HG03460 (cell line): Measurements from ENCODE around the gene MNAT1.
"Not testable (repeated sequence)": the region's sequence is repeated elsewhere in the genome, so short reads cannot be mapped to it uniquely, and the experiment has no call there.

Experiments used
- ATAC-seq: cut with Tn5 transposase; IDR thresholded peaks from one replicate; pipeline ENCODE4 v1.9.1; 2021; ENCODE audit not compliant: unreplicated experiment

The MNAT1 gene

GRCh38 chr14:60734465-60735242, at the start of gene MNAT1:
Gene MNAT1, plus strand, starts transcription at chr14:60734761. Its CDS starts 102 bp downstream, at chr14:60734863.
- peak; percentile 93 for ATAC-seq

- no peak for ATAC-seq
Observed at GRCh38 chr14:60686865-60687264, 47.7 kb upstream of the MNAT1 start.

DNA sequence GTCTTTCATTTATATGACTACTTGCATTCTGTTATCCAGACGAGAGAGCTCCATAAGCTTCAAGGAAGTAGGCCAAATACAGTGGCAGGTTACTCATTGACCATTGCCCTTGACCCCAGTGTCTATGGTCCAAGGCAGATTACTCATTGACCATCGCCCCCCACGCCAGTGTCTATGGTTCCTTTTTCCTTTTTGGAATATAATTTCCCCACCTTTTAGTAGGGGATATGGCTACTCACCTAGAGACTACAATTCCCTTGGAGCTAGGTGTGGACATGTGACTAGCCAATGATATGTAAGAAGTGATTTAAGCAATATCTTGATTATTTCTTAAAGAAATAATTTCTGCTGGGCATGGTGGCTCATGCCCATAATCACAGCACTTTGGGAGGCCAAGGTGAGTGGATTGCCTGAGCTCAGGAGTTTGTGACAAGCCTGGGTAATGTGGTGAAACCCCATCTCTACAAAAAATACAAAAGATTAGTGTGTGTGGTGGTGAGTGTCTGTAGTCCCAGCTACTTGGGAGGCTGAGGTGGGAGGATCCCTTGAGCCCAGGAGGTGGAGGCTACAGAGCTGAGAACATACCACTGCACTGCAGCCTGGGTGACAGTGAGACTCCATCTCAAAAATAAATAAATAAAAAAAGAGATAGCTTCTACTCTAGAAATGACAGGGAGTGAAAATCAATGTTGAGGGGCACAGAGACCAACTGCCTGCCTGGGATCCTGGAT, 43.0 kb upstream of the MNAT1 start:
- ATAC-seq = no peak

DNA sequence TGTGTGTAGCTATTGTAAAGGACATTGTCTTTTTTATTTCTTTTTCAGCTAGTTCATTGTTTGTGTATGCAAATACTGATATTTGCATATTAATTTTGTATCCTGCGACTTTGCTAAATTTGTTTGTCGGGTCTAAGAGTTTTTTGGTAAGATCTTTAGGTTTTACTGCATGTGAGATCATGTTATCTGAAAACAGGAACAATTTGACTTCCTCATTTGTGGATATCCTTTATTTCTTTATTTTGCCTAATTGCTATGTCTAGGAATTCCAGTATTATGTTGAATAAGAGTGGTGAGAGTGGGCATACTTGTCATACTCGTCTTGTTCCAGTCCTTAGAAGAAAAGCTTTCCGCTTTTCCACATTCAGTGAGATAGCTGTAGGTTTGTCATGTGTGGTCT, 39.2 kb upstream of the MNAT1 start:
- no peak for ATAC-seq

GRCh38 chr14:60700598-60700997, 34.0 kb upstream of the MNAT1 start:
- no peak for ATAC-seq

DNA sequence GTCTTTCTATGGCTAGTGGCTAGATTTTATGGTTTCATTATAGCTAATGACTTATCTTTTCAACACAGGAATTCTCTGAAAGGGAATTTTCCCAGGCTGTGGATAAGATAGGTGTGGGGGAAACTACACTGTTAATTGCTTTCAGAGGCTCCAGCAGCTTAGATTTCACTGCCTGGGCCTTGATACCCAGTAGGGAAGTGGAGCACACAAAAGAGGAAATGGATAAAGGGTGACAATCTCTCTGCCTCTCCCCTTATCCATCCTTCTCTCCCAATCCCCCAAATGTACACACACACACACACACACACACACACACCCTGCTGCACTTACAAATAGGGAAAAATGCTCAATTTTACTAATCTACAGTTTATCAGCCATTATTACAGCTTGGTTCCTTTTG, 29.5 kb upstream of the MNAT1 start:
- ATAC-seq = no peak

GRCh38 chr14:60707858-60708257, 26.7 kb upstream of the MNAT1 start:
- ATAC-seq = no peak

GRCh38 chr14:60710494-60710893, 24.1 kb upstream of the MNAT1 start:
- no peak for ATAC-seq

DNA sequence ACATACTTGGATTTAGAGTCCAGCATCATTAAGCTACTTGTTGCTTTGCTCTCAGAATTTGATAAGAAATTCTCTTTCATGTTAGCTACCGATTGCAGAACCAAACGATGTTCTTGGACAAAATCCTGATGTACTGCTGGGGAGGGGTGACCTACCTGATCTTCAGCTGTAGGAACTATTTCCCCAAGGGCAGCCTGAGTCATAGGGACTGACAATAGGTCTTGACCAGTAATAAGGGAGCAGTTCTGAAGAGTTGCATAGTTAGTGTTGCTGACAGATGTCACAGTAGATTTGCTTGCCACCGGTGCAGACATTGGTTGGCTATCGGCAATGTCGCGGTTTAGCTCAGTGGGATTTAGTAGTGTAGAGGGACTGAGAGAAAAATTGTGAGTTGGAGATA, 21.0 kb upstream of the MNAT1 start:
- ATAC-seq = no peak

DNA sequence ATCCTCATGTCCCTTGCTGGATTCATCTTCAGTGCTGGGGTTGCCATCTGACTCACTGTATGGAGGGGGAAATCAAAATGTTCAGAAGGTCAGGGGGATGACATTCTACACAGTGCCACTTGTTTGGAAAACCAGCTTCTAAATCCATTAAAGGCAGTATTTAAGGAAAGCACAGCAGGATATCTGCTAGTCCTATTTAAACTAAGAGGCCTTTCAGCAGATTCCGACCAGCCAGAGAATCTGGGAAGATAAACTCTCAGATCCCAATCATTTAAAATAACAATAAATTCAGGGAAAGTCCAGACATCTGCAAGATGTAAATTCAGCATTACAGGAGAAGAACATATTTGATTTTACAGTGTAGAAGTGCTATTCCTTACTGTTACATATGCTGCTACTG, 14.2 kb upstream of the MNAT1 start:
- ATAC-seq = no peak

- ATAC-seq = no peak
Observed at GRCh38 chr14:60720962-60721325, 13.6 kb upstream of the MNAT1 start.

DNA sequence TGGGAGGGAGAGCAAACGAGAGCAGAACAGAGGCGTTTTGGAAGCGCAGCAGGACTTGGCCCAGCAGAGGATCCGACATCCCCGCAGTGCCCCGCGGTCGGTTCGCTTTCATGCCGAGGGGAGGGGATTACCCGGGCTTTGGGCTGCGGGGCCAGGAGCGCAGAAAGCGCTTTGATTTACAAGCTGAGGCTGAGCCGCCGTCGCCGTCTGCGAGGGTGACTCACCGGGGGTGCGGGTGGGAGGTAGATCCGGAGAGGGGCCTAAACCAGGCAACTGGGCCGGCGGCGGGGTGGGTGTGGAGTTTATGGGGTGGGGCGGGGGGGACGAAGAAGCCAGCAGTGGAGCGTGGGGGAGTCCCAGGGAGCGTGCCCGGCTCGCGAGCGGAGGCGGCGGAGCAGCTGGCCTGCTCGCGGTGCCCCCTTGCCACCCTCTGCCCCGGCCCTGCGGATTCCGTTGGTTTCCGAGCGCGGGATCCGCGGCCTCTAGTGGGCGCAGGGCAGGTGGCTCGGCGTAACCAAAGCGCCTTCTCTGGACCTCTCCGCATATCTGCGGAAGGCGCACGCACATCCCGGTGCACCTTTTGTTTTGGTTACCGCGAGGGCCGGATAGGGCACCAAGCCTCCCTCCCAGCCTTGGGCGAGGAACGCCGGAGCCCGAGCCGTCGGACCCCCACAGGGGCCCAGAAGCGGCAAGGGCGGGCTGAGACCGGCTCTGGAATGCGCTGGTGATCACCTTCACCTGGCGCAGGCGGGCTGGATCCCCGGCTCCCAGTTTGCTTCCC, 13.0 kb upstream of the MNAT1 start:
- no peak for ATAC-seq

DNA sequence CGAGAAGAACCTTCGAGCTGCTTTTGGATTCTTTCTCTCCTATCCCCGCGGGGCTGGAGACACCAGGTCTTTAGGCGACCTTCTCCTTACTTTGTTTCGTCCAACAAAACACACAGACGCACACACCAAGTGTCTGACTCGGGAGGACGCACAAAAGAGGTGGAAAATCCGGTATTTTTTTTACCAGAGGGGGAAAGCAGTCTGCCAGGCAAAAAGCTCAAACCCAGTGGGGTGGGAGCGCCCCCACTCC, 12.5 kb upstream of the MNAT1 start:
- no peak for ATAC-seq

DNA sequence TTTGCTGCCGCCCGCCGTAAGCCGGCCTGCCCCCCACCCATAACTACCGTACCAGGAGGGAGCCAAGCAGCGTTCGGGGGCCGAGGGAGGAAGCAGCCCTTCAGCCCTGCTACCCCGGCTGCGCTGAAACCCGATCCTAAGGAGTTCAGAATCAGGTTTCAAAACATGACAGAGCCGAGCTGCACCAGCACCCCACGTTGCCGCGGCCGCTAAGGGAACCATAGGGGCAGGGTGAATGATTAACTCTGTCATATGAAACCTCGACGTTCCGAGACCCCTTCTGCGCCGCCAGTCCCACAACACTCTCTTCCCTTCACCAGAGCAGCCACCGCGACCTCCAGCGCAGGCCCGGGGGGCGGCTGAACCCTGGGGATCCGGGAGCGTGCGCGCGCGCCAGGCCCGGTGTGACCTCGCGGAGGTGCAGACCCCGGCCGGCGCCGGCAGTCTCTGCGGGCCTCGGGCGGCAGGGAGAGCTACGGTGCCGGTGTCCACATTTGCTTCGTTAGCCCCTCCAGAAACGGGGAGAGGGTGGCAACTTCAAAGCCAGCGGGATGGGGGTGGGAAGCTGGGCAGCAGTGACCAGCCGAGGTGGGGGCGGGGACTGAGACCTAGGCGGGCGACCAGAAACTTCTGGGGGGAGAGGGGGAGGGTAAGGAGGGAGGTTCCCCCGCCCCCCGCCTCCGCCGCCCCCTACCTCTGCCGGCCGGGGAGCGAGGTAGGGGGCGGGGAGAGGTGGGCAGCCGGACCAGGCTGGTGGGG, 12.0 kb upstream of the MNAT1 start:
- no peak for ATAC-seq

GRCh38 chr14:60723116-60723906, 11.2 kb upstream of the MNAT1 start:
- ATAC-seq = peak; percentile 33

DNA sequence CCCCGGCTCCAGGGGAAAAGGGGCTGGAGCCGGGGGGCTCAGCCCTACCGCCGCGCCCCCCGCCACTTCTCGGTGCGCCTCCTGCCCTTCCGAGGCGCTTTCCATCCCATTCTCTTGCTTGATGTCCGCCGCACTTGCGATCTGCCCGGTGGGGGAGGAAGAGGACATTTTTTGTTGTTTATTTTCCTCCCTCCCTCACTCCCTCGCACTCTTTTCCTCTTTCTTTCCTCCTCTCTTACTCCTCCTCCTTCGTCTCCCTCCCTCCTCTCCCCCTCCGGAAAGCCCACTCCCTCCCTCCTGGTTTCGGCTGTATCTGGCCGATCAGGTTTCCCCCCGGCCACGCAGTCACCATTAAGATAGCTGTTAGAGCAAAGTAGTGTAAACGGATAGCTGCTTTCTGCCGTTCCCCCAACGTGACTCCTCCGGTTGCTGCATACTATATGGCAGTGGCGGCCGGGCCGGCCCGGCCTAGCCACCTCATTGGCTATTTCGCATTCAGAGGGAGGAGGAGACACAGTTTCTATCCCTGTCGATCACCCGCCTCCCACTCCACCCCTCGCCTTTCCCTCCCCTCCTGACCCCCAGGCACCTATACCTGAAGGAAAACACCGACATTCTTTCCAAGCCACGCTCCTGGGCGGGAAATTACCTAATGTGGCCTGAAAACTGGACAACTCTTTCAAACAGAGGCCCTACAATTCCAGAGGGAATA, 10.5 kb upstream of the MNAT1 start, which contains the start of gene SIX4:
Gene SIX4, minus strand, starts transcription at position 445 of the 712 bp plus-strand sequence. Its CDS starts 277 bp downstream, at position 168.
- ATAC-seq = peak; percentile 49

GRCh38 chr14:60731291-60731690, 3.3 kb upstream of the MNAT1 start:
- not testable (repeated sequence) for ATAC-seq

DNA sequence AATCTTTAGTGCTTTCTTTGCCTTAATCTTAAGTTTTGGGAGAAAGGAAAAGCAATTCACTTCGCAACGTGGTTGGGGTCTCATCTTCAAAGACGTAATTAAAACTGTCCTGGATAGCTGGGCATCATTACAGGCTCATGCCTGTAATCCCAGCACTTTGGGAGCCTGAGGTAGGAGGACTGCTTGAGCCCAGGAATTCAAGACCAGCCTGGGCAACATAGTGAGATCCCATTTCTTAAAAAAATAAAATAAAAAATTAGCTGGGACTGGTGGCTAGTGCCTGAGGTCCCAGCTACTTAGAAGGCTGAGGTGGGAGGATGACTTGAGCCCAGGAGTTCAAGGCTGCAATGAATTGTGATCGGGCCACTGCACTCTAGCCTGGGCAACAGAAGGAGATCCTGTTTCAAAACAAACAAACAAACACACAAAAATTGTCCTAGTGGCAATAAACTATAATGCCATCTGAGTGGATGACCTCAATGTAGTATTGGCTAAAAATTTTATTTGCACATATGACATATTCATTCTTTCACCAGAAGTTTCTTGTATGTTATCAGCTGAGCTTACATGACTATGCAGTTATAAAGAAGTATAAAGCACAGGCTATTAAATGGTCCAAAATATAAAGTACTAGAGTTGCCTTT, 1.6 kb upstream of the MNAT1 start:
- ATAC-seq = no peak

GRCh38 chr14:60735416-60735815, 855 bp downstream of the MNAT1 start:
- ATAC-seq = no peak
